ENCODE measurements around the gene SLC34A3. TPM values are rescaled to one million over a fixed set of nuclear protein-coding genes. Genes with fewer than 3 reads are reported as not detected.

Gene SLC34A3
- total and polyA plus RNA-seq, 2 of the 8 experiments (the other 6 are each of a cell fraction or from before 2014, with no cell fraction given): 0.08 TPM; not detected in 1

DNA sequence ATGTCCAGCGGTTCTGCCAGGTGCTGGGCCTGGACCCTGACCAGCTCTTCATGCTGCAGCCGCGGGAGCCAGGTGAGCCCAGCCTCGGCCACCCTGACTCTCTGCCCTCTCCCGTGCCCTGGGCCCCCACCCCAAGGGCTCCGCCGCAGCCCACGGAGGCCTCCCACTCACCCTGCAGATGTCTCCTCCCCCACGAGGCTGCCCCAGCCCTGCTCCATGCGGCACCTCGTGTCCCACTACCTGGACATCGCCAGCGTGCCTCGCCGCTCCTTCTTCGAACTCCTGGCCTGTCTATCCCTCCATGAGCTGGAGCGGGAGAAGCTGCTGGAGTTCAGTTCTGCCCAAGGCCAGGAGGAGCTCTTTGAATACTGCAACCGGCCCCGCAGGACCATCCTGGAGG lies 16.1 kb upstream of the SLC34A3 start:
- Histone ChIP-seq H3K27me3 (replicated peaks in 1 of 4; ENCODE audit: control insufficient read depth in 3 of 4, extremely low read depth in 1 of 4, insufficient read depth in 3 of 4, low read length in 3 of 4) (no peaks in the 10 kb centered on the region), H4K8ac (ENCODE audit: extremely low read depth, insufficient read depth, low read length) (no peak overlapping the region), H2BK20ac (ENCODE audit: low read length) (no peak overlapping the region), H3K18ac (ENCODE audit: extremely low read depth, low read length) (no peak overlapping the region), H4K20me1 (replicated peaks in 1 of 2; ENCODE audit: control insufficient read depth in 1 of 2, insufficient read depth in 2 of 2, low read length in 2 of 2) (peaks cover 0 to 15% of the 10 kb centered on the region in 2 experiments), H3K27ac (ENCODE audit: low read depth, low read length) (no peak overlapping the region), H3K4ac (replicated peaks; ENCODE audit: insufficient read length, low read depth, low read length) (no peak overlapping the region), H4K5ac (ENCODE audit: insufficient read length, low read depth, low read length) (no peak overlapping the region), H3K23ac (ENCODE audit: insufficient read length) (no peak overlapping the region), H3K79me1 (ENCODE audit: low read depth, low read length) (no peaks in the 10 kb centered on the region; the same call in 1 of the 2 replicates), H3K9ac (replicated peaks in 1 of 4; ENCODE audit: extremely low read depth in 1 of 4, low read depth in 3 of 4, low read length in 3 of 4) (no peak overlapping the region), H3K4me3 (ENCODE audit: extremely low read depth in 1 of 4, insufficient read depth in 2 of 4, low read depth in 3 of 4, low read length in 4 of 4) (no peak overlapping the region), H3K56ac (replicated peaks; ENCODE audit: insufficient read length, low read depth, low read length) (no peak overlapping the region), H2BK5ac (ENCODE audit: low read depth, low read length) (no peak overlapping the region), H2BK120ac (replicated peaks; ENCODE audit: low read depth, low read length) (no peak overlapping the region), H2AFZ (ENCODE audit: low read length) (no peak overlapping the region), H2AK5ac (ENCODE audit: low read depth, low read length) (no peak overlapping the region), H3K4me1 (replicated peaks in 1 of 4; ENCODE audit: control insufficient read depth in 3 of 4, insufficient read depth in 4 of 4, low read length in 3 of 4) (peaks cover 0 to 6% (median 4%) of the 10 kb centered on the region in 4 experiments; a peak in 5 of 7 replicates), H2BK12ac (ENCODE audit: low read depth, low read length) (no peak overlapping the region), H3K4me2 (ENCODE audit: insufficient read depth in 1 of 2, low read depth in 2 of 2, low read length in 2 of 2) (no peak overlapping the region), H3K14ac (ENCODE audit: insufficient read length) (no peak overlapping the region), H4K91ac (replicated peaks; ENCODE audit: insufficient read length, low read length) (no peak overlapping the region), H3K23me2 (ENCODE audit: low read depth, low read length) (no peaks in the 10 kb centered on the region), H3K9me3 (ENCODE audit: insufficient read depth in 2 of 2, low read depth in 1 of 2, low read length in 1 of 2) (no peaks in the 10 kb centered on the region), H2BK15ac (ENCODE audit: low read length) (no peak overlapping the region), H3K36me3 (ENCODE audit: control insufficient read depth in 2 of 4, insufficient read depth in 4 of 4, low read length in 3 of 4) (peaks cover 0 to 22% (median 7%) of the 10 kb centered on the region in 4 experiments; a peak in 7 of 8 replicates), H3K79me2 (ENCODE audit: control insufficient read depth in 1 of 2, insufficient read depth in 2 of 2, low read length in 2 of 2) (no peaks in the 10 kb centered on the region)
- WGBS, 2 experiments (ENCODE audit: extremely low coverage in 1 of 2, insufficient coverage in 1 of 2, insufficient read length in 1 of 2, insufficient replicate concordance in 2 of 2, low coverage in 1 of 2, low lambda C conversion rate in 2 of 2, missing lambda C conversion rate in 1 of 2): 87% methylated on average over 13 of the region's 19 CpGs; no CpG with 5 or more reads in 1 of the 2 experiments
- FAIRE-seq (no peak), DNase-seq (ENCODE audit: low read depth in 1 of 2, low spot score in 2 of 2) (no peak)
- POLR2A ChIA-PET (ENCODE audit: partially characterized antibody): interaction anchor here (0.9 to 69.9 kb wide), 9 partner anchors 5 to 99 kb away, joined by 3 to 1462 read pairs (median 12); partner anchors contain the start of genes ANAPC2, CYSRT1, NDOR1 and NELFB
- CTCF ChIA-PET (ENCODE audit: partially characterized antibody): interaction anchor here (0.8 to 4.0 kb wide), 15 partner anchors 8 to 189 kb away, joined by 3 to 31 read pairs (median 4); partner anchors contain the start of genes ANAPC2, CYSRT1, RNF208 and RNF224
- TF ChIP-seq E2F6 (IDR thresholded peaks at IDR 0.05) (no peak), SP2 (IDR thresholded peaks at IDR 0.05; ENCODE audit: low read length) (no peak), JUND (IDR thresholded peaks at IDR 0.05; ENCODE audit: low read length) (no peak), KDM5A (IDR thresholded peaks at IDR 0.05; ENCODE audit: low read length) (no peak), CTBP2 (IDR thresholded peaks at IDR 0.05; ENCODE audit: borderline replicate concordance, insufficient read depth, insufficient read length, low read length) (no peak), MAFK (IDR thresholded peaks at IDR 0.05; ENCODE audit: low read depth, low read length) (no peak), SP1 (IDR thresholded peaks at IDR 0.05; ENCODE audit: low read depth, low read length) (no peak), CBX5 (IDR thresholded peaks at IDR 0.05; ENCODE audit: low read depth, low read length) (no peak), HDAC2 (IDR thresholded peaks at IDR 0.05; ENCODE audit: borderline replicate concordance in 1 of 2, low read depth in 2 of 2, low read length in 2 of 2) (no peak)

All from H1 (cell line).